A673 (cell line): ENCODE results near the gene NPPA. TPM values are rescaled to one million over a fixed set of nuclear protein-coding genes. Genes with fewer than 3 reads are reported as not detected.

ENCODE experiments used
- BruUV-seq: library from RNA; stranded (reverse); fragments of 400-500 nt; replicated peaks from 2 replicates; lab custom pipeline; 2021; lab: Mats Ljungman, UMichigan
- CTCF ChIA-PET: fragments of 300-600 bp; sonication (Branson Sonifier 250); formaldehyde crosslinking; loops from one replicate; lab custom pipeline; 2022; ENCODE audit warnings: antibody characterized with exemption; lab: Charles Lee
- POLR2A ChIA-PET: fragments of 300-600 bp; sonication (Branson Sonifier 250); formaldehyde crosslinking; loops from one replicate; lab custom pipeline; 2022; ENCODE audit warnings: antibody characterized with exemption; ENCODE audit not compliant: low non-redundant PET; lab: Charles Lee
- DNase-seq: peaks from one replicate; pipeline ENCODE4 v3.0.0-alpha.2; 2015; ENCODE audit warnings: low spot score
- H3K27ac ChIP-seq: fragments of 200-600 bp; sonication (generic); 2 replicates; pipeline ENCODE4 v1.5.1; 2016; ENCODE audit warnings: mixed run types, low read depth, mild to moderate bottlenecking, mixed read lengths, antibody characterized with exemption, low read length; ENCODE audit not compliant: poor library complexity, severe bottlenecking
- H3K27me3 ChIP-seq: fragments of 200-600 bp; sonication (generic); replicated peaks from 2 replicates; pipeline ENCODE4 v1.6.1; 2017; ENCODE audit warnings: mixed run types, low read depth, mild to moderate bottlenecking, mixed read lengths, antibody characterized with exemption, low read length; ENCODE audit not compliant: insufficient read depth, poor library complexity
- H3K36me3 ChIP-seq: fragments of 200-600 bp; sonication (generic); 2 replicates; pipeline ENCODE4 v1.6.1; 2016; ENCODE audit warnings: mixed run types, mild to moderate bottlenecking, mixed read lengths, antibody characterized with exemption, low read length; ENCODE audit not compliant: insufficient read depth, poor library complexity, severe bottlenecking
- H3K4me1 ChIP-seq: fragments of 200-600 bp; sonication (generic); 2 replicates; pipeline ENCODE4 v1.6.1; 2017; ENCODE audit warnings: mixed run types, mild to moderate bottlenecking, mixed read lengths, antibody characterized with exemption, low read length; ENCODE audit not compliant: insufficient read depth, poor library complexity, severe bottlenecking
- H3K4me3 ChIP-seq: fragments of 200-600 bp; sonication (generic); 2 replicates; pipeline ENCODE4 v1.5.1; 2016; ENCODE audit warnings: low read depth, mixed run types, mild to moderate bottlenecking, mixed read lengths, low read length; ENCODE audit not compliant: poor library complexity, severe bottlenecking
- H3K9me3 ChIP-seq: fragments of 200-600 bp; sonication (generic); 2 replicates; pipeline ENCODE4 v1.6.1; 2016; ENCODE audit warnings: mixed run types, low read depth, mild to moderate bottlenecking, mixed read lengths, antibody characterized with exemption, low read length; ENCODE audit not compliant: poor library complexity, severe bottlenecking
- CTCF ChIP-seq: fragments of 300-800, 200-600 bp; sonication (generic); conservative IDR thresholded peaks from 2 replicates; pipeline ENCODE4 v1.5.1; 2017; ENCODE audit warnings: low read depth, mild to moderate bottlenecking, antibody characterized with exemption, low read length, moderate library complexity, mixed read lengths
- EZH2 ChIP-seq: fragments of 200-600 bp; sonication (generic); IDR thresholded peaks from 2 replicates; pipeline ENCODE4 v1.6.1; 2017; ENCODE audit warnings: borderline replicate concordance, low read depth, mild to moderate bottlenecking, mixed read lengths, antibody characterized with exemption, low read length; ENCODE audit not compliant: poor library complexity, severe bottlenecking
- intact Hi-C: fragments of 100-400 bp; cut with micrococcal nuclease; formaldehyde crosslinking; loops from one replicate; pipeline ENCODE4 v1.10.0; 2022; ENCODE audit not compliant: unreplicated experiment
- total RNA-seq: library from RNA; stranded (reverse); gene quantifications from 2 replicates; pipeline ENCODE4 v1.2.3, GENCODE V29; 2021

NPPA gene
- total RNA-seq, 1 experiment from 2014 or later, result not detected

GRCh38 chr1:11891433-11892186 is 44.0 kb upstream of the NPPA start:
- Histone ChIP-seq H3K27me3 (peaks cover 19% of the 10 kb centered on the region), H3K27ac (no peak overlapping the region), H3K4me3 (no peak overlapping the region), H3K4me1 (no peaks in the 10 kb centered on the region), H3K36me3 (no peaks in the 10 kb centered on the region), H3K9me3 (no peaks in the 10 kb centered on the region)
- POLR2A ChIA-PET, result no interaction called here
- intact Hi-C loops, result loop anchor here (5.0 kb wide), 1 partner anchor 34 kb away; the partner anchor contains the start of gene NPPB
- TF ChIP-seq EZH2 (no peak), CTCF (no peak)
- CTCF ChIA-PET, result interaction anchor here (0.6 kb wide), 1 partner anchor 12 kb away, joined by 3 read pairs; no protein-coding TSS in a partner anchor
- no peak for DNase-seq
- BruUV-seq, result no TSS peak

- TF ChIP-seq CTCF, result no peak
- TF ChIP-seq EZH2, result no peak
- Histone ChIP-seq H3K27ac (no peak overlapping the region), H3K4me1 (no peaks in the 10 kb centered on the region), H3K4me3 (no peak overlapping the region), H3K9me3 (no peaks in the 10 kb centered on the region), H3K36me3 (no peaks in the 10 kb centered on the region), H3K27me3 (peaks cover 15% of the 10 kb centered on the region)
- POLR2A ChIA-PET, result no interaction called here
- CTCF ChIA-PET, result no interaction called here
- DNase-seq, result no peak
- intact Hi-C loops, result no loop called here
- BruUV-seq, result no TSS peak
These were observed 41.3 kb upstream of the NPPA start for GRCh38 chr1:11888877-11889208.

- no TSS peak for BruUV-seq
- no peak overlapping the region for H3K4me3 ChIP-seq
- peaks cover 15% of the 10 kb centered on the region for H3K27me3 ChIP-seq
- ChIA-PET CTCF (interaction anchor here (0.5 kb wide), 1 partner anchor 8 kb away, joined by 3 read pairs; no protein-coding TSS in a partner anchor), POLR2A (no interaction called here)
- no peak overlapping the region for H3K27ac ChIP-seq
- TF ChIP-seq EZH2 (no peak), CTCF (no peak)
- H3K4me1 ChIP-seq, result no peaks in the 10 kb centered on the region
- no peaks in the 10 kb centered on the region for H3K36me3 ChIP-seq
- H3K9me3 ChIP-seq, result no peaks in the 10 kb centered on the region
- no peak for DNase-seq
- intact Hi-C loops, result no loop called here
These were observed 40.8 kb upstream of the NPPA start for GRCh38 chr1:11888206-11888876.
